Loucy (cell line): ENCODE measurements around the gene ADGRD2.

Experiments
- H2AFZ ChIP-seq: fragments of 200-600 bp; sonication (generic); 2 replicates; pipeline ENCODE4 v1.6.0; 2016; ENCODE audit warnings: antibody characterized with exemption, mild to moderate bottlenecking, low read length, moderate library complexity
- H3F3A ChIP-seq: fragments of 200-600 bp; 2 replicates; pipeline ENCODE4 v1.6.0; 2016; ENCODE audit warnings: antibody characterized with exemption, low read depth, mild to moderate bottlenecking
- H3K27me3 ChIP-seq: fragments of 200-600 bp; sonication (generic); 2 replicates; pipeline ENCODE4 v1.6.1; 2014; ENCODE audit warnings: low read length, mild to moderate bottlenecking; ENCODE audit not compliant: insufficient read depth, poor library complexity, severe bottlenecking
- H3K36me3 ChIP-seq: fragments of 200-600 bp; sonication (generic); 2 replicates; pipeline ENCODE4 v1.6.1; 2016; ENCODE audit warnings: low read length; ENCODE audit not compliant: insufficient read depth
- H3K4me1 ChIP-seq: fragments of 200-600 bp; sonication (generic); 2 replicates; pipeline ENCODE4 v1.5.1; 2014; ENCODE audit warnings: low read length, mild to moderate bottlenecking; ENCODE audit not compliant: insufficient read depth, poor library complexity, severe bottlenecking
- H3K4me2 ChIP-seq: fragments of 200-600 bp; sonication (generic); 2 replicates; pipeline ENCODE4 v1.6.0; 2014; ENCODE audit warnings: antibody characterized with exemption, low read length, low read depth, mild to moderate bottlenecking; ENCODE audit not compliant: poor library complexity, severe bottlenecking
- H3K4me3 ChIP-seq: fragments of 200-600 bp; sonication (generic); 2 replicates; pipeline ENCODE4 v1.5.1; 2014; ENCODE audit warnings: low read length, mild to moderate bottlenecking, mixed read lengths; ENCODE audit not compliant: poor library complexity, severe bottlenecking
- H3K79me2 ChIP-seq: fragments of 200-600 bp; sonication (generic); 2 replicates; pipeline ENCODE4 v1.6.1; 2014; ENCODE audit warnings: low read length; ENCODE audit not compliant: insufficient read depth
- H3K9ac ChIP-seq: fragments of 200-600 bp; sonication (generic); 2 replicates; pipeline ENCODE4 v1.6.0; 2014; ENCODE audit warnings: mild to moderate bottlenecking, low read depth, low read length, moderate library complexity; ENCODE audit not compliant: poor library complexity, severe bottlenecking
- H3K9me2 ChIP-seq: fragments of 200-600 bp; sonication (generic); replicated peaks from 2 replicates; pipeline ENCODE4 v1.6.1; 2016; ENCODE audit warnings: low read depth, low read length, mixed read lengths
- H3K9me3 ChIP-seq: fragments of 200-600 bp; sonication (generic); 2 replicates; pipeline ENCODE4 v1.6.1; 2014; ENCODE audit warnings: mild to moderate bottlenecking, antibody characterized with exemption, low read length, low read depth; ENCODE audit not compliant: insufficient read depth
- H4K20me1 ChIP-seq: fragments of 200-600 bp; sonication (generic); 2 replicates; pipeline ENCODE4 v1.6.0; 2014; ENCODE audit warnings: antibody characterized with exemption, low read length, mild to moderate bottlenecking; ENCODE audit not compliant: insufficient read depth, poor library complexity, severe bottlenecking
- CTCF ChIP-seq: fragments of 200-600 bp; sonication (generic); conservative IDR thresholded peaks from 2 replicates; pipeline ENCODE4 v1.5.1; 2014; ENCODE audit warnings: mild to moderate bottlenecking, antibody characterized with exemption, low read length
- EZH2phosphoT487 ChIP-seq: fragments of 200-600 bp; IDR thresholded peaks from 2 replicates; pipeline ENCODE4 v1.6.1; 2018; ENCODE audit warnings: antibody characterized with exemption, mild to moderate bottlenecking, moderate library complexity, borderline replicate concordance

Gene ADGRD2

DNA sequence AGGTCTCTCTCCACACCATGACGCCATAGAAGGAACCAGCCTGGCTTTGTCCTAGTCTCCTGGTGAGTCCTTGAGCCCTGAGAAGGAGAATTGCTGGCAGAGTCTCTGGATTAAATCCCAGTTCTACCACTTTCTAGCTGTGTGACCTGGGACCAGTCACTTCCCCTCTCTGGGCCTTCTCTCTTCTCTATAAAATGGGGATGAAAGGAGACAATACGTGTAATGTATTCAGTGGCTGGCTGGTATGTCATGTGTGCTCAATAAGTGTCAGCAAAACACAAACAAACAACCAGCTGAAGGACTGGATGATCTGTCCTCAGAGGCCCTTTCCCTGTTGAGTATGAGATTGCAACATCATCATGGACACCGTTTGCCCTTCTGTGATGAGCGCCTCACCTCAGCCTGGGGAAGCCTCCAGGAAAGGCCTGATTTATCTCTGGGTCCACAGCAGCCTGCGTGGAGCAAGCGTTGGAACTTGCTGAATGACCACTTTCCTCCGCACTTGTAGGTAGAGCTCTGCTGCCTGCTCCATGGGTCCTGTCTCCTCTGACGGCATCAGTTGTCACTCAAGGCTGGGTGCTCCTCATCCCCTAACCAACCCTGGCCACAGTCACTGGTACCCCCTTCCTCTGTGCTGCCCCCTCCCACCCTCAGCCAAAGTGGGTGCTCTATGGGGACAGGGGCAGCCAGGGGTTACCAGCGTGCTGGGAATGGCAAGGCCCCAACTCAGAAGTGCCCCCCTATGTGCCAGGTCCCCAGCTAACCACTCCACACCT, 60.6 kb downstream of the ADGRD2 start:
- no peaks in the 10 kb centered on the region for H3K9me2 ChIP-seq
- H3K27me3 ChIP-seq = no peaks in the 10 kb centered on the region
- no peaks in the 10 kb centered on the region for H3K9me3 ChIP-seq
- H3K4me3 ChIP-seq = no peak overlapping the region
- no peaks in the 10 kb centered on the region for H3K79me2 ChIP-seq
- no peaks in the 10 kb centered on the region for H3K36me3 ChIP-seq
- H3K4me2 ChIP-seq = no peak overlapping the region
- no peaks in the 10 kb centered on the region for H4K20me1 ChIP-seq
- no peaks in the 10 kb centered on the region for H3K4me1 ChIP-seq
- H3F3A ChIP-seq = no peaks in the 10 kb centered on the region
- H2AFZ ChIP-seq = no peak overlapping the region
- no peak for TF ChIP-seq CTCF
- no peak for TF ChIP-seq EZH2phosphoT487
- no peak overlapping the region for H3K9ac ChIP-seq

DNA sequence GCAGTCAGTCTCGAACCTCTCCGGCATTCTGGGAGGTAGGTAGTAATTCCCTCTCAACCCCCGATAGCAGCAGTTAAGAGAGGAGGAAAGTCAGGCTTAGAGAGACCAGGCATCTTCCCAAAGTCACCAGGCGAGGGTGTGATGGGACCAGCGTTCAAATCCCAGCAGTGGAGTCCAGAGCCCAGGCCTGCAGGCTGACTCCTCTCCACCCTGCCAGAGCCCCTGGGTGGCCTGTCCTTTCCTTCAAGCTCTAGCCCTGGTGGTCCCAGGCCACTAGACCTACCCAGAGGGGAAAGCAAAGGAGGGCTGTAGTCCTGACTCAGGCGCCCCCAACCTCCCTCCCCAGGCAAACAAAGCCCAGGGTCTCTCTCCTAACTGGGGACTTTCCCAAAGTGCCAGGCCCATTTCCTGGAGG, 61.2 kb downstream of the ADGRD2 start:
- H3K4me1 ChIP-seq = no peaks in the 10 kb centered on the region
- H3K4me3 ChIP-seq = no peak overlapping the region
- no peaks in the 10 kb centered on the region for H3K79me2 ChIP-seq
- no peaks in the 10 kb centered on the region for H3K36me3 ChIP-seq
- no peaks in the 10 kb centered on the region for H3K9me2 ChIP-seq
- no peak overlapping the region for H3K4me2 ChIP-seq
- no peaks in the 10 kb centered on the region for H3F3A ChIP-seq
- no peak overlapping the region for H3K9ac ChIP-seq
- no peaks in the 10 kb centered on the region for H4K20me1 ChIP-seq
- no peak overlapping the region for H2AFZ ChIP-seq
- TF ChIP-seq CTCF (no peak), EZH2phosphoT487 (no peak)
- no peaks in the 10 kb centered on the region for H3K9me3 ChIP-seq
- H3K27me3 ChIP-seq = no peaks in the 10 kb centered on the region

- H4K20me1 ChIP-seq = no peaks in the 10 kb centered on the region
- TF ChIP-seq EZH2phosphoT487 = no peak
- no peak for TF ChIP-seq CTCF
- H3K9ac ChIP-seq = no peak overlapping the region
- no peak overlapping the region for H3K4me2 ChIP-seq
- no peaks in the 10 kb centered on the region for H3K9me2 ChIP-seq
- no peaks in the 10 kb centered on the region for H3K9me3 ChIP-seq
- no peaks in the 10 kb centered on the region for H3K36me3 ChIP-seq
- no peaks in the 10 kb centered on the region for H3K4me1 ChIP-seq
- H2AFZ ChIP-seq = no peak overlapping the region
- H3F3A ChIP-seq = no peaks in the 10 kb centered on the region
- no peaks in the 10 kb centered on the region for H3K79me2 ChIP-seq
- no peaks in the 10 kb centered on the region for H3K27me3 ChIP-seq
- no peak overlapping the region for H3K4me3 ChIP-seq
These were observed 61.9 kb downstream of the ADGRD2 start for GRCh38 chr9:124511891-124512805.
